Measurements from ENCODE around the gene TDRD7.

DNA sequence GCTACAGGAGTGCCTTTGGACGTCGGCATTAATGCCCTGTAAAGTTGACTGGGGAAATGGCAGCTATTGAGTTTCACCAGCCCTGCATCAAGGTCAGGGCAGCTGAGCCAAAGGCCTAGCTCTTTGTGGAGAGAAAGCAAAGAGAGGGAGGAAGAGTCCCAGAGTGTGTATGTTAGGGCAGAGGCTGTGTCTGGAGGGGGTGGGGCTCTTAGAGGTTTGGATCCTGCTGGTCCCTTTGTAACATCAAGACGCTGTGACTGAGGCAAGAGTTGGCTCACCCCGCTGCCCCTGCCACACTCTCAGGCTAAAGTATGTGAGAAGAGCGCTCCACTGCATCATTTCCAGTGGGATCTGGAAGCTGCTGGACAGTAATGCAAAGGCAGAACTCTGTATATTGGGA, 123.9 kb downstream of the TDRD7 start:
- TF ChIP-seq POLR2A (IDR thresholded peaks at IDR 0.05) (no peak), POLR2AphosphoS5 (IDR thresholded peaks at IDR 0.05) (no peak)

All from prostate gland (tissue), 1 donor.